Measurements from ENCODE around the gene POU2F3. TPM values are rescaled to one million over a fixed set of nuclear protein-coding genes. Genes with fewer than 3 reads are reported as not detected.

Gene POU2F3
- total and polyA plus RNA-seq, 2 of the 13 experiments (the other 11 are each of a cell fraction or from before 2014, with no cell fraction given), result not detected

DNA sequence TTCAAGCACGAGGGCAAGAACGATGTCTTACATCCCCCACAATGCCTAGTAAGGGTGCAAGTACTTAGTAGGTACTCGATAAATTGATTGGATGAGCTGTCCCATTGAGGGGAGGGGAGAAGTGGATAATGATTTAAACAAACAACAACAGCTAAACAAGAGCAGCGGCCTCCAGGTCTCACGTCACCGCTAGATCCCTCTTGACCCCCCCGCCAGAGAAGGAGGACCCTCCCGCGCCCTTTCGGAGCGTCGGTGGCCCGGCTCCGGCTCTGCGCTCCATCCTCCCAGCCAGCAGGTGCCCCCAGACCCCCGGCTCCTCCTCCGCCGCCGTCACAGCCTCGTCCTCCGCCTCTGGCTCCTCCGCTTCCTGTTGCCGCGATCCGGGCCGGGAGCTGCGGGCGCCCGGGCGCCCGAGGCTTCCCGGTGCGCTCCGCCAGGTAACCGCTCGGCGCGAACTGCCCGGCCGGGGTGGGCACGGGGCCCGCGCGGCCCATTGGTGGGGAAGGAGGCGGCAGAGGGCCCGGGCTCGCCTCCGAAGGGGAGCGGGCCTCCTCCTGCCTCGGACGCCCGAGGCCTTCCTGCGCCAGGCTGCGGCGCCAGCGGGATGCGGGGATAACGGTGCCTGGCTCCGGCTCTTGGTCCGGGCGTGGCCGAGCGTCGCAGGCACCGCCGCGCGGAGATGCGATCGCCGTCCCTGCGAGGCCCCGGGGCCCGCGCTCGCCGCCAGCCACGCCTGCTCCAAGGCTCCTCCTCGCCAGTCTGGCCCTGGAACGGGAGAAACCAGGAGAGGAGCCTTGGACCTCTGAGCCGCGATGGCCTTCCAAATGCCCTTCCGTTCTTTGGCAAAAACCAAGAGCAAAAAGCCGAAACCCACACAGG, 85.2 kb downstream of the POU2F3 start, which contains the start of gene TLCD5 (continued):
- TF ChIP-seq, protein P1, sequence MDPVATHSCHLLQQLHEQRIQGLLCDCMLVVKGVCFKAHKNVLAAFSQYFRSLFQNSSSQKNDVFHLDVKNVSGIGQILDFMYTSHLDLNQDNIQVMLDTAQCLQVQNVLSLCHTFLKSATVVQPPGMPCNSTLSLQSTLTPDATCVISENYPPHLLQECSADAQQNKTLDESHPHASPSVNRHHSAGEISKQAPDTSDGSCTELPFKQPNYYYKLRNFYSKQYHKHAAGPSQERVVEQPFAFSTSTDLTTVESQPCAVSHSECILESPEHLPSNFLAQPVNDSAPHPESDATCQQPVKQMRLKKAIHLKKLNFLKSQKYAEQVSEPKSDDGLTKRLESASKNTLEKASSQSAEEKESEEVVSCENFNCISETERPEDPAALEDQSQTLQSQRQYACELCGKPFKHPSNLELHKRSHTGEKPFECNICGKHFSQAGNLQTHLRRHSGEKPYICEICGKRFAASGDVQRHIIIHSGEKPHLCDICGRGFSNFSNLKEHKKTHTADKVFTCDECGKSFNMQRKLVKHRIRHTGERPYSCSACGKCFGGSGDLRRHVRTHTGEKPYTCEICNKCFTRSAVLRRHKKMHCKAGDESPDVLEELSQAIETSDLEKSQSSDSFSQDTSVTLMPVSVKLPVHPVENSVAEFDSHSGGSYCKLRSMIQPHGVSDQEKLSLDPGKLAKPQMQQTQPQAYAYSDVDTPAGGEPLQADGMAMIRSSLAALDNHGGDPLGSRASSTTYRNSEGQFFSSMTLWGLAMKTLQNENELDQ (CRISPR knock-in tag; IDR thresholded peaks at IDR 0.05; ENCODE audit: borderline replicate concordance), result no peak
- TF ChIP-seq, protein P2, sequence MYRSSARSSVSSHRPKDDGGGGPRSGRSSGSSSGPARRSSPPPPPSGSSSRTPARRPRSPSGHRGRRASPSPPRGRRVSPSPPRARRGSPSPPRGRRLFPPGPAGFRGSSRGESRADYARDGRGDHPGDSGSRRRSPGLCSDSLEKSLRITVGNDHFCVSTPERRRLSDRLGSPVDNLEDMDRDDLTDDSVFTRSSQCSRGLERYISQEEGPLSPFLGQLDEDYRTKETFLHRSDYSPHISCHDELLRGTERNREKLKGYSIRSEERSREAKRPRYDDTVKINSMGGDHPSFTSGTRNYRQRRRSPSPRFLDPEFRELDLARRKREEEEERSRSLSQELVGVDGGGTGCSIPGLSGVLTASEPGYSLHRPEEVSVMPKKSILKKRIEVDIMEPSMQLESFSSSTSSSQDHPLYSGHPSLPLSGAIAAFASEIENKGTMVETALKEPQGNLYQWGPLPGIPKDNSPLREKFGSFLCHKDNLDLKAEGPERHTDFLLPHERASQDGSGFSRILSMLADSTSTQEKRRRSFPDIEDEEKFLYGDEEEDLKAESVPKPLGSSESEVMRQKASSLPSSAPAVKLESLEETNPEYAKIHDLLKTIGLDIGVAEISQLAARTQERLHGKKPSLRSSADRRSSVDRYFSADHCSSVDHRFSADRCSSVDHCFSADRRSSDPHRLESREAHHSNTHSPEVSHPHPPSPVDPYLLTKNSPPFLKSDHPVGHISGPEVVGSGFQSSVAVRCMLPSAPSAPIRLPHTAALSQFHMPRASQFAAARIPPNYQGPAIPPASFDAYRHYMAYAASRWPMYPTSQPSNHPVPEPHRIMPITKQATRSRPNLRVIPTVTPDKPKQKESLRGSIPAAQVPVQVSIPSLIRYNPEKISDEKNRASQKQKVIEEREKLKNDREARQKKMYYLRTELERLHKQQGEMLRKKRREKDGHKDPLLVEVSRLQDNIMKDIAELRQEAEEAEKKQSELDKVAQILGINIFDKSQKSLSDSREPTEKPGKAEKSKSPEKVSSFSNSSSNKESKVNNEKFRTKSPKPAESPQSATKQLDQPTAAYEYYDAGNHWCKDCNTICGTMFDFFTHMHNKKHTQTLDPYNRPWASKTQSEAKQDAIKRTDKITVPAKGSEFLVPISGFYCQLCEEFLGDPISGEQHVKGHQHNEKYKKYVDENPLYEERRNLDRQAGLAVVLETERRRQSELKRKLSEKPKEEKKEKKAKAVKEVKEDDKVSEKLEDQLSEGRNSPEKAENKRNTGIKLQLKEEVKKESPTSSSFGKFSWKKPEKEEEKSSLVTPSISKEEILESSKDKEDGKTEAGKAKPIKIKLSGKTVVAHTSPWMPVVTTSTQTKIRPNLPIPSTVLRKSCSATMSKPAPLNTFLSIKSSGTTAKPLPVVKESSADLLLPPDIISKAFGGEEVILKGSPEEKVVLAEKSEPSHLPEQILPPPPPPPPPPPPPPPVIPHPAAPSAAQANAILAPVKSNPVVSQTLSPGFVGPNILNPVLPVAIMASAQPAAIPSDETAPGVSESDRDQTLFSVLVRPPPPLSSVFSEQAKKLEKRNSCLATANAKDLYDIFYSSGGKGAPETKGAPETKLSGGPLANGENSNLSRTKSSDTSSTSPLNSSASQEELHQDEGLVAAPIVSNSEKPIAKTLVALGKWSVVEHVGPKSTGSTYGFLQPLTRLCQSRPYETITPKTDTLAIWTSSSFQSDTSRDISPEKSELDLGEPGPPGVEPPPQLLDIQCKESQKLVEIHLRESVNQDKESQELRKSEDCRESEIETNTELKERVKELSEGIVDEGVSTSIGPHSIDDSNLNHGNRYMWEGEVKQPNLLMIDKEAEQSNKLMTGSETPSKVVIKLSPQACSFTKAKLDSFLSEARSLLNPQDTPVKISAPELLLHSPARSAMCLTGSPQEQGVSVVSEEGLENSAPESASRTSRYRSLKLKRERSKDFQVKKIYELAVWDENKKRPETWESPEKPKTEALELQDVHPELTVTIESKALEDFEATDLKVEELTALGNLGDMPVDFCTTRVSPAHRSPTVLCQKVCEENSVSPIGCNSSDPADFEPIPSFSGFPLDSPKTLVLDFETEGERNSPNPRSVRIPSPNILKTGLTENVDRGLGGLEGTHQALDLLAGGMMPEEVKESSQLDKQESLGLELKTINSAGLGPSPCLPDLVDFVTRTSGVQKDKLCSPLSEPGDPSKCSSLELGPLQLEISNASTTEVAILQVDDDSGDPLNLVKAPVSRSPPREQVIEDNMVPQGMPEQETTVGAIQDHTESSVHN (CRISPR knock-in tag; IDR thresholded peaks at IDR 0.05), result no peak
- TF ChIP-seq NKX3-1 (CRISPR knock-in tag; IDR thresholded peaks at IDR 0.05) (no peak), MED1 (CRISPR knock-in tag; IDR thresholded peaks at IDR 0.05) (peak; percentile 19; the same call in 1 of the 2 replicates), ZBTB21 (CRISPR knock-in tag; IDR thresholded peaks at IDR 0.05) (no peak), BORCS8-MEF2B (CRISPR knock-in tag; IDR thresholded peaks at IDR 0.05) (peak; percentile 70), ZNF317 (CRISPR knock-in tag; IDR thresholded peaks at IDR 0.05) (no peak), STAG1 (CRISPR knock-in tag; IDR thresholded peaks at IDR 0.05) (peak; percentile 7), RFX5 (IDR thresholded peaks at IDR 0.05; ENCODE audit: low read depth, low read length) (no peak), ZNF124 (CRISPR knock-in tag; IDR thresholded peaks at IDR 0.05) (no peak), ZNF572 (CRISPR knock-in tag; IDR thresholded peaks at IDR 0.05) (no peak), ZNF607 (CRISPR knock-in tag; IDR thresholded peaks at IDR 0.05; ENCODE audit: borderline replicate concordance) (peak; percentile 17; the same call in 1 of the 2 replicates), NFKBIZ (CRISPR knock-in tag; IDR thresholded peaks at IDR 0.05) (no peak), MAF1 (CRISPR knock-in tag; IDR thresholded peaks at IDR 0.05; ENCODE audit: borderline replicate concordance) (no peak), ZSCAN29 (CRISPR knock-in tag; conservative IDR thresholded peaks at IDR 0.05) (no peak)
- TF ChIP-seq, protein P3, sequence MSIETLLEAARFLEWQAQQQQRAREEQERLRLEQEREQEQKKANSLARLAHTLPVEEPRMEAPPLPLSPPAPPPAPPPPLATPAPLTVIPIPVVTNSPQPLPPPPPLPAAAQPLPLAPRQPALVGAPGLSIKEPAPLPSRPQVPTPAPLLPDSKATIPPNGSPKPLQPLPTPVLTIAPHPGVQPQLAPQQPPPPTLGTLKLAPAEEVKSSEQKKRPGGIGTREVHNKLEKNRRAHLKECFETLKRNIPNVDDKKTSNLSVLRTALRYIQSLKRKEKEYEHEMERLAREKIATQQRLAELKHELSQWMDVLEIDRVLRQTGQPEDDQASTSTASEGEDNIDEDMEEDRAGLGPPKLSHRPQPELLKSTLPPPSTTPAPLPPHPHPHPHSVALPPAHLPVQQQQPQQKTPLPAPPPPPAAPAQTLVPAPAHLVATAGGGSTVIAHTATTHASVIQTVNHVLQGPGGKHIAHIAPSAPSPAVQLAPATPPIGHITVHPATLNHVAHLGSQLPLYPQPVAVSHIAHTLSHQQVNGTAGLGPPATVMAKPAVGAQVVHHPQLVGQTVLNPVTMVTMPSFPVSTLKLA (IDR thresholded peaks at IDR 0.05), result no peak
- TF ChIP-seq, protein P4, sequence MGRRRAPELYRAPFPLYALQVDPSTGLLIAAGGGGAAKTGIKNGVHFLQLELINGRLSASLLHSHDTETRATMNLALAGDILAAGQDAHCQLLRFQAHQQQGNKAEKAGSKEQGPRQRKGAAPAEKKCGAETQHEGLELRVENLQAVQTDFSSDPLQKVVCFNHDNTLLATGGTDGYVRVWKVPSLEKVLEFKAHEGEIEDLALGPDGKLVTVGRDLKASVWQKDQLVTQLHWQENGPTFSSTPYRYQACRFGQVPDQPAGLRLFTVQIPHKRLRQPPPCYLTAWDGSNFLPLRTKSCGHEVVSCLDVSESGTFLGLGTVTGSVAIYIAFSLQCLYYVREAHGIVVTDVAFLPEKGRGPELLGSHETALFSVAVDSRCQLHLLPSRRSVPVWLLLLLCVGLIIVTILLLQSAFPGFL (CRISPR knock-in tag; IDR thresholded peaks at IDR 0.05), result no peak
